ENCODE data around the gene EYS. TPM values are rescaled to one million over a fixed set of nuclear protein-coding genes. Genes with fewer than 3 reads are reported as not detected.
"Not testable (repeated sequence)": the region's sequence is repeated elsewhere in the genome, so short reads cannot be mapped to it uniquely, and the experiment has no call there.

Gene EYS
- total RNA-seq, 1 donor from 2014 or later: not detected

- ATAC-seq: no peak
Observed at GRCh38 chr6:64103480-64103879, 1603.5 kb downstream of the EYS start.

- ATAC-seq: no peak
Observed at GRCh38 chr6:64100702-64101303, 1606.2 kb downstream of the EYS start.

GRCh38 chr6:64090352-64090751 is 1616.7 kb downstream of the EYS start:
- no peak for ATAC-seq

GRCh38 chr6:64085126-64085525 is 1621.9 kb downstream of the EYS start:
- no peak for ATAC-seq

GRCh38 chr6:64084185-64084663 is 1622.8 kb downstream of the EYS start:
- ATAC-seq: peak; percentile 46

- ATAC-seq: no peak
Observed at GRCh38 chr6:64083261-64083660, 1623.8 kb downstream of the EYS start.

GRCh38 chr6:64081453-64081852 is 1625.6 kb downstream of the EYS start:
- no peak for ATAC-seq

GRCh38 chr6:64074981-64075380 is 1632.0 kb downstream of the EYS start:
- ATAC-seq: no peak

GRCh38 chr6:64072686-64073085 is 1634.3 kb downstream of the EYS start:
- no peak for ATAC-seq

GRCh38 chr6:64064919-64065318 is 1642.1 kb downstream of the EYS start:
- ATAC-seq: no peak

GRCh38 chr6:64062960-64063683 is 1643.9 kb downstream of the EYS start:
- ATAC-seq: no peak

GRCh38 chr6:64054861-64055260 is 1652.2 kb downstream of the EYS start:
- no peak for ATAC-seq

GRCh38 chr6:64050590-64050989 is 1656.4 kb downstream of the EYS start:
- no peak for ATAC-seq

GRCh38 chr6:64049736-64050135 is 1657.3 kb downstream of the EYS start:
- no peak for ATAC-seq

GRCh38 chr6:64046746-64047208 is 1660.2 kb downstream of the EYS start:
- ATAC-seq: no peak

- no peak for ATAC-seq
Observed at GRCh38 chr6:64041373-64041772, 1665.7 kb downstream of the EYS start.

- ATAC-seq: no peak
Observed at GRCh38 chr6:64040113-64040512, 1666.9 kb downstream of the EYS start.

GRCh38 chr6:64037427-64037826 is 1669.6 kb downstream of the EYS start:
- no peak for ATAC-seq

- ATAC-seq: peak; percentile 31
Observed at GRCh38 chr6:64034910-64035655, 1671.9 kb downstream of the EYS start.

- ATAC-seq: no peak
Observed at GRCh38 chr6:64034291-64034690, 1672.7 kb downstream of the EYS start.

GRCh38 chr6:64030950-64031618 is 1675.9 kb downstream of the EYS start:
- not testable (repeated sequence) for ATAC-seq

- ATAC-seq: no peak
Observed at GRCh38 chr6:64023693-64024092, 1683.3 kb downstream of the EYS start.

GRCh38 chr6:64014595-64014994 is 1692.4 kb downstream of the EYS start:
- ATAC-seq: no peak

Data from esophagus mucosa (tissue), 1 donor.